Suprapubic skin (tissue), 4 donors: ENCODE results near the gene IL1RL2.

ENCODE experiments used
- CTCF ChIP-seq, 2 donors: fragments of 200-600 bp in 1 of 2; fragments of 450-650 bp in 1 of 2; sonication (generic) in 1 of 2; IDR thresholded peaks; one replicate each; pipeline ENCODE4 v1.5.1; 2016 to 2019; ENCODE audit warnings: antibody characterized with exemption in 2 of 2, mild to moderate bottlenecking in 1 of 2, moderate library complexity in 1 of 2
- EP300 ChIP-seq: sonication (generic); formaldehyde crosslinking; IDR thresholded peaks from one replicate; pipeline ENCODE4 v1.6.1; 2017; ENCODE audit warnings: antibody characterized with exemption
- POLR2A ChIP-seq, 2 donors: fragments of 450-650 bp; IDR thresholded peaks; one replicate each; pipeline ENCODE4 v1.6.1; 2017; ENCODE audit warnings: antibody characterized with exemption in 2 of 2, mild to moderate bottlenecking in 2 of 2, moderate library complexity in 2 of 2
- POLR2AphosphoS5 ChIP-seq, 3 donors: sonication (generic); formaldehyde crosslinking; IDR thresholded peaks; one replicate each; pipeline ENCODE4 v1.6.1; 2017; ENCODE audit warnings: antibody characterized with exemption in 3 of 3

GRCh38 chr2:102251849-102252203 lies 65.0 kb downstream of the IL1RL2 start:
- no peak for TF ChIP-seq CTCF (IDR thresholded peaks at IDR 0.05)
- no peak for TF ChIP-seq POLR2A (IDR thresholded peaks at IDR 0.05)
- no peak for TF ChIP-seq EP300
- no peak for TF ChIP-seq POLR2AphosphoS5 (IDR thresholded peaks at IDR 0.05)
